NCI-H510A treated with DMSO at 0.1 percent for 48 hours (cell line): ENCODE results near the gene ANKS6.

Source experiments
- DNase-seq: peaks from one replicate; lab custom pipeline; 2025; lab: John Stamatoyannopoulos, UW

Gene ANKS6

DNA sequence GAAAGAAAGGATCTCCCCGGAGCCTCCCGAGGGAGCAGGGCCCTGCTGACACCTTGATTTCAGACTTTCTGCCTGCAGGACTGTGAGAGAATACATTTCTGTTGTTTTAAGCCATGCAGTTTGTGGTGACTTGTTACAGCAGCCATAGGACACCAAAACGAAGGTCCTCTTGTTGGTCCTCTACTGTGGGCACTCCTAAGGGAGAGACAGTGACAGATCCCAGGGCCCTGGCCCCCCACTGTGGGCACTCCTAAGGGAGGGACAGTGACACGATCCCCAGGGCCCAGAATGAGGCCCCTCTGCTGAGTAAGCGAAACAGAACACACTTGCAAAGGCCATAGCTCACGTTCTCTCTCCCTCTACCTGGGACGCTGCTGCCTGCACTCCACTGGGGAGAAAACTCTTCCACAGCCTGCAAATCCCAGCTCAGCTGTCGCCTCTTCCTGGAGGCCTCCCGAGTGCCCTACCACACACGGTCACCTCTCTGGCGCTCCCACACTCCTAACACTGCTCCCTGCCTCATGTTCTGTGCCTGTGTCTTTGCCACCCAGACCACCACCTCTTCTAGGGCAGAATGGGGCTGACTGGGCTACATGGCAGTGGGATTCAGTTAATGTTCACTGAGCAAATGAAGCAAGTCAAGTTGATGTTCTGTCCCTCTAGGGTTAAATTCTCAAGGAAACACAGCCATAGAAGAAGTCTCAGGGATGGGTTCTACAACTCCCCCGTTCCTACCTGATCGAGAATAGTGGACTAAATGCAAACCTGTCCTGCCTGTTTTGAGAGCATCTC, 23.8 kb downstream of the ANKS6 start:
- DNase-seq: no peak

DNA sequence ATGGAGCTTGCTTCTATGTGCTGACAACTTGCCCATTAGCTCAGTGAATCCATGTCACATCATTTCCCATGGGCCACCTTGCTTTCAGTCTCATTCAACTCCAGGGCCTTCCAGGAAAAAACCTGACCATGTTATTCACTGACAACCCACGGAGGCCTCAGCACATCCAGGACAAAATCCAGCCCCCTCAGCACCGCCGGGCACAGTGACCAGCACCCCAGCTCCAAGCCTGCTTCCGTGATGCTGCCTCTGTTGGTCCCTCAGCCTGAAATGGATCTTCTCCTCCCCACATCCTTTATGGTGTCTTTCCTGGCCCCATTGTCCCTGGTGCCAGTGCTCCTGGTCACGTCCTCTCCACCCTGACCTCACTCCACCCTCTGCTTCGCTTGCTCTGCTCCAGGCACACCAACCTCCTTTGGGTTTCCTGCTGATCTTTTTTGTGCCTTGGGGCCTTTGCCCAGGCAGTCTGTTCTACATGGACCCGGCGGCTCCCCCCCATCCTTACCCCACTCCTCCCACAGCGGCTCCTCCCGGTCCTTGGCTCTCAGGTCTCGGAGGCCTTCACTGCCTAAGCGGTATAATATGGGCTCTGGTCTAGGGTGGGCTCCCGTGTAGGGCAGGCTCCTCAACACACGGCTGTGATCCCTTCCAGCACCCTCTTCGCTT, 25.0 kb downstream of the ANKS6 start:
- no peak for DNase-seq

DNA sequence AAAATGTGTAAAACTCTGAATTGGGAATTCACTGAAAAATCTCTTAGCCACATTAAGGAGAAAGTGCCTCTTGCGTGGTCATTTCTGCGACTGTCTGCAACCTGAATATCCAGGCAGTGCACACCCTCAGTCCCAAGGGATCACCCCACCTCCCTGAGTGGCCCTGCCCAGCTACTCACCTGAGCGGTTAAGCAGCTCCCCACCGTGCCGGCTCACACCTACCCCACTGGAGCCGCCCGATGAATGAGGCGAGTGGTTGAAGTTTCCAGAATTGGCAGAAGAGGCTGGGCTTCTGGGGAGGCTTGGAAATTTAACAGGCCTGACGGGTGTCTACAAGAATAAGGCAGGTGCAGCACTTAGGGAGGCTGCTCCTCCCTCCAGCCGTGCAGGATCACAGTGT, 25.6 kb downstream of the ANKS6 start:
- DNase-seq: no peak

DNA sequence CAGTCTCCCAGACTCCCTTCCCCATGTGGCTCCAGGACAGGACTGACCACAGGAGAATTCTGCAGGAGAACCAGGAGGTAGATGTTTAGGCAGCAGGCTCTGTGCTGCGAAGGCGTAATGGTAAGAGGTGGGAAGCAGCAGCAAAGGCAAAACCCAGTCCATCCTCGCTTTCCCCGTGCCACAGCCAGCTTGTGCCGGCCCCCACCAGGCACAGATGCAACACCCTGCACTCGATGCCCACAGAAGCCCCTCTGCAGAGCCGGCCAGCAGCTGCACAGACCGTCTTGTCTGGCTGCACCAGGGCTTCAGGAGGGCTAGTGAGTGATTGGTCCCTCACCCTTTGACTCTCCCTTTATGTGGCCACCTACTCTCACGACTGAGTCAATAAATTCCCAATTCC, 28.0 kb downstream of the ANKS6 start:
- no peak for DNase-seq

DNA sequence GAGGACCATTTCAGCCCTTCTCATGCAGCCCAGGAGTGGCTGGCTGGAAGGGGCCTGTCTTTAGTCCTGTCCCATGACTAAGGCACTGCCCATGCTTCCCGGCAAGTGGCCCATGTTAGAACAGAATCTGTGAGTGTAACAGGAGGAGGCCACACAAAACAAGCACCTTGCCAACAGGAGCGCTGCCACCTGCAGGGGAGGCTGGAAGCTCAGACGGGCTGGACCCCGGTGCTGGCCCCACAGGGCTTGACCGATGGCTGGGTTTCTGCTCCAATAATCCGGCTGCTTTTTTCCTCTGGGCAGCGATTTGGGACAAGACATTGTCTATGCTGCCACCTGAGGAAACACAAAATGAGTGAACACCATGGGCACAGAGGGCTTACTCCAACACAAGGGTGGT, 28.4 kb downstream of the ANKS6 start:
- no peak for DNase-seq

DNA sequence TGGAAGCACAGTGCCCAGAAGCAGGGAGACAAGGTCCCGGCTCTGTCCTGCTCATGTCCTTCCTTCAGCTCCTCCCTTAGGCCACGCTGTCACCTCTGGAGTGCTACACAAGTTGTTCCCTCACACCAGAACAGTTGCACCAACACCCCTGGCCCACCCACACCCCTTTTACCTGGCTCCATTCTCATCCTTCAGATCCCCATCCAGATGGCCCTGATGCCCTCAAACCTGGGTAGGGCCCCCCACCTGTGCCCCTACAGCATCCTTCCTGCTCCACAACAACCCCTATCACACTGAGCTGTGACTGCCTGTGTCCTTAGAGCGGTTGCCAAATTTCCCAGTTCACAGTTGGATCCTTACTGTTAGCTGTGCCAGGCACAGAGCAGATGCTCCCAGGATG, 29.2 kb downstream of the ANKS6 start:
- no peak for DNase-seq

DNA sequence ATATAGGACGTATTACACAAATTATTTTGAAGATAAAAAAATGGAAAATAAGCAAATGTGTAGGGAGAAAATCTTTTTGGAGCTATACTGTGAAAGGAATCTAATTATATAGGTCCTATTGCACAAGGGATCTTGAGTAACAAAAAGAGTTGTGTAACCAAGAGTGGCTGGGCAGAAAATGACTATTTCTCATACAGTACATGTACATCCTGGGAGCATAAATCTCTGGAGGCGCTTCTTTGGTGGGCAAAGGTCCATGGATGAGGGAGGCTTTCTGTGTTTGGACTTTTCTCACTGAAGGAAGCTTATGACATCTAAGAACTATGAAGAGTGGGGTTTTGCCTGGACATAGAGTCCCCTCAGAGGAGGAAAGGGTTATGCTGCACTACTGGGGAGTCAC, 29.8 kb downstream of the ANKS6 start:
- no peak for DNase-seq

DNA sequence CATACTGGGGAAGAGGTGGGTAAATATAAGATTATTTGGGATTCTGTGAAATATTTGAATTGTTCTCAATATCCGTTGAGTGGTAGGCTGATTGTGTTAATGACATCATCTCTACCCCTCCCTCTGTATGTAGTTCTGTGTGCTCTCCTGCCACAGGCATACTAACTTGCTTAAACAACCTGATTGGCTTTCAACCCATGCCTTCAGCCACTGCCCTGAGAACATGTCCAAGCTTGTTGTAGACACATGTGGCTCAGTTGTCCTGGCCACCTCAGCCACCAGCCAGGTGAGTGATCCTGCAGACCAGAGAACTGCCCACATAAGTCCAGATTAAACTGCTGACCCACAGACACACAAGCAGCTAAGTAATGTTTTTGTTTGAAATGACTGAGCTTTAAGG, 31.1 kb downstream of the ANKS6 start:
- DNase-seq: no peak

DNA sequence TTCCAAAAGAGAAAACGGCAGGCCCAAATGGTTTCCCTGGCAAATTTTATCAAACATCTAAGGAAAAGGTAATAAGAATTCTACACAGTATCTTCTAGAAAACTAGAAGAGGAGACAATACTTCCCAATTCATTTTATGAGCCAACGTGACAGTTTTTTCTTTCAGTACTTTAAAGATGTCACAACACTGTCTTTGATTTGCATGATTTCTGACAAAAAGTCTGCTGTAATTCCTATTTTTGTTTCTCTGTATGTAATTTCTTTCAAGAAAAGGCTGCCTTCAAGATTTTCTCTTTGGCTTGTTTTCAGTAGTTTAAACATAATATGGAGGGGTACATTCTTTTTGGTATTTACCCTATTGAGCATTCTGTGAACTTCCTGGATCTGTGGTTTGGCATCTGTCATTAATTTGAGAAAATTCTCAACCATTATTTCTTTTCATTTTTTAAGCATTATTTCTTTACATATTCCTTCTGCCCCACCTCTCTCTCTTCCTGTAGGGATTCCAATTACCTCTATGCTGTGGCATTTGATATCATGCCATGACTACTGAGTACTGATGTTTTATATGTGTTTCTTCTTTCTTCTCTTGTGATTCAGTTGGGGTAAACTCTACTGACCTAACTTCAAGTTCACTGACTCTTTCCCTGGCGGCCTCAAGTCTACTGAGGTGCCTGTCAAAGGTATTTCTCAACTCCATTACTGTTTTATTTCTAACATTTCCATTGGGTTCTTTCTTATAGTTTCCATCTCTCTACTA, 32.2 kb downstream of the ANKS6 start:
- DNase-seq: no peak

DNA sequence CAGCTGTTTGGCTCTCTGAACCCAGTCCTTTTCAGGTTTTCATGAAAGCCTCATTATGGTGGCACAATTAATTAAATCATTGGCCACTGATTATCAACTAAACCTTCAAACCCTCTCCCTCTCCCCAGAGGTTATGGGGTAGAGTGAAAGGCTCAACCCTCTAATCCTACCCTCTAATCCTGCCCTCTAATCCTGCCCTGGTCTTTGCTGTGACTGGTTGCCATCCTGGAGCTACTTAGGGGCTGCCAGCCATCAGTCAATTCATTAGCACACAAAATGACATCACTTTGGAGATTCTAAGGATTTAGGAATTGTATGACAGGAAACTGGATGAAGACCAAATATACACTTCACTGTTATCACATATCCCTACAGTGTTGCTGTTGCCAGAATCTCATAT, 36.1 kb downstream of the ANKS6 start:
- DNase-seq: no peak

DNA sequence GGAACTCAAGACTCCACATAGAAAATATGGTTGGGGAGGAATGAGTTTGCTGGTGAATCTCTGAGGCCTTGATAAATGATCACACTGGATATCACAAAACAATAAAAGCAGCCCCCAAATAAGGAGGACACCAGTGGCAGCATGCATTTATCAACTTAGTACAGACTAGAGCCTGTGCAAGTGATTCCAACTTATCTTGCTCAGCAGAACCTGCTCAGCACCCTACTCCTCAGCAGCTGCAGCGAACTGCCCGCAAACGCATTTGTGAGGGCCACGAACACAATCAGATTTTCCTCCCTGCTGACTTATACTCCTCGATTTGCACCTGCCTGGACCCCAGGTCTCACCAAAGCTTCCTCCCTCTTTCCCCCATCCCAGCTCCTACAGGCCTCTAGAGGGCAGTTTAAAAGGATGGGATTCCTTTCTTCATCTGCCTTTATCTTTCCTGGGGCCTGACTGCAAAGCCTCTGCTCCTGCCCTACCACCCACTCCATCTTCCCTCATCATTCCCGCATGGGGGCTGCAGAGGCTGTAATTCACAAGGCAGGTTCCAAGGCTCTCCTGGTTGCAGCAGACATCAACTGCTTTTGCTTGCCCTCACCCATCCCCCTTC, 41.2 kb downstream of the ANKS6 start:
- DNase-seq: no peak

DNA sequence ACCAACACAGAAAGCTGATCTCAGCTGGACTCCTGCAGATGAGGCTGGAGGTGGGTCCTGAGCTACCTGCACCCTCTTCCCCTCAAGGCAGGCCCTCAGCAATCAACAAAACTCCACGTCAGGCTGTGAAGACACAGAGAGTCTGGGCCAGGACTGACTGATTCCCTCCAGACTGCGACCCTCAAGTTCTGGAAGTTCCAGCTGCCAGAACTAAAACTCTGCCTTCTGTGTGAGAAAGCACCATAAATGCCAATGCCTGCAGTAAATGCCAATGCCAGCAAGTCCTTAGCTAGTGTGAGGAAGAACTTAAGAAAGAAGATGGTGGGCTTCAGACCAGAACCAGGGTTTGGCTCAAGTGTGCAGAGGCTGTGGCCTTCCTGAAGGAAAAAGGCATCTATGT, 45.1 kb downstream of the ANKS6 start:
- DNase-seq: no peak

DNA sequence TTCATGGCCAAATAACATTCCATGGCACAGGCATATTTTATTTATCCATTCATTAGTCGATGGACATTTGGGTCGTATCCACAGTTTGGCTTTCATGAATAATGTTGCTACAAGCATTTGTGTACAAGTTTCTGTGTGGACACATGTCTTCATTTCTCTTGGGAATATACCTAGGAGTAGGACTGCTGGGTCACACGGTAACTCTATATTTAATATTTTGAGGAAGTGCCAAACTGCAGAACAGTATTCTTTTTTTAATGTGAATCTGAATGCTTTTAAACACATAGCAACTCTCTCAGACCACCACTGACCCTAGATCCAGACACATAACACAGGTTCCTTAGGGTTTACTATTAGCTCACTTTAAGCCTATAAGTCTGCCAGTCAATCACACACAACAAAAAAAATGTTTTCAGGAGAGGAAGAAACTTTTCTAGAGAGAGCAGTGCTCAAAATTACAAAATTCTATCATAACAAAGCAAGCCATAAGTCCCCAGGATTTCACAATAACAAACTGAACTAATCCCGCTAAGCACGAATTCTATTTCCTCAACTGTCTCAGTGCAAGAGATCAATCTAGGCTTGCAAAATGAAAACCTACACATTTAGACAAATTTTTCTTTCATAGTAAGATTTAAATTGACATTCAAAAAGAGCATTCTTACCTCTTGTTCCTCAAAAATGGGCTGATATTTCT, 45.8 kb downstream of the ANKS6 start:
- DNase-seq: no peak

DNA sequence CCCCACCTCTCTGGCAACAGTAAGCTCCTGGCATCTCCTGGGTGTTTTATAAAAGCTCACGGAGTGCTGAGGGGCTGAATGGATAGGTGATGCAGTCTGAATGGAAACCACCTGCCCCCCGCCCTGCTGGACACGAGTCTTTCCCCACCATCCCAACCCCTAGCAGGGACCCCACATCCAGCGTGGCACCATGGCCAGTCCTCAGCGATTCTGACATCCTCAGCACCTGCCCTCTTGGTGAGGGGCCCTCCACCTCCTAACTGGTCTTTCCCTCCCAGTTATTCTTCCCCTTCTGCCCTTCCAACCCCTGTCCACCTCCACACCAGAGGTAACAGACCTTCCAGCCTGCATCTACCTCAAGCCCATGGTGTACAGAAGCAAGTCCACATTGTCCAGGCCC, 48.9 kb downstream of the ANKS6 start:
- no peak for DNase-seq

DNA sequence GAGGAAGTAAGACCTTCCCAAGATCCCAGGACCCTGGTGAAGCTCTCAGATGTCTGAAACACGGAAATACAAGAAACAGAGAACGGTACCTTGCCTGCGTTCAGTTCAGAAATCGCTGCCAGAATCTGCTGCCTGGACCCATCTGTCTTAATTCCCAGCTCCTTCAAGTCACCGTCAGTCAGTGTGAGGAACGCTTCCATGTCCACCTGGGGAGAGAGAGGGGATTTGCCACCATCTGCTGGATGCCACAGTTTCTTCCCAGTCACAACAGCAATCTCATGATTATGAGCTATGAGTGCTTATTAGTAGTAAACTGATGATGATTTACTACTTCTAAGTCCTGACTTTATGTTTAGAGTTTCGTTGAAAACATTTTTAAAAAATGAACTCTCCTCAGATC, 50.9 kb downstream of the ANKS6 start:
- no peak for DNase-seq

DNA sequence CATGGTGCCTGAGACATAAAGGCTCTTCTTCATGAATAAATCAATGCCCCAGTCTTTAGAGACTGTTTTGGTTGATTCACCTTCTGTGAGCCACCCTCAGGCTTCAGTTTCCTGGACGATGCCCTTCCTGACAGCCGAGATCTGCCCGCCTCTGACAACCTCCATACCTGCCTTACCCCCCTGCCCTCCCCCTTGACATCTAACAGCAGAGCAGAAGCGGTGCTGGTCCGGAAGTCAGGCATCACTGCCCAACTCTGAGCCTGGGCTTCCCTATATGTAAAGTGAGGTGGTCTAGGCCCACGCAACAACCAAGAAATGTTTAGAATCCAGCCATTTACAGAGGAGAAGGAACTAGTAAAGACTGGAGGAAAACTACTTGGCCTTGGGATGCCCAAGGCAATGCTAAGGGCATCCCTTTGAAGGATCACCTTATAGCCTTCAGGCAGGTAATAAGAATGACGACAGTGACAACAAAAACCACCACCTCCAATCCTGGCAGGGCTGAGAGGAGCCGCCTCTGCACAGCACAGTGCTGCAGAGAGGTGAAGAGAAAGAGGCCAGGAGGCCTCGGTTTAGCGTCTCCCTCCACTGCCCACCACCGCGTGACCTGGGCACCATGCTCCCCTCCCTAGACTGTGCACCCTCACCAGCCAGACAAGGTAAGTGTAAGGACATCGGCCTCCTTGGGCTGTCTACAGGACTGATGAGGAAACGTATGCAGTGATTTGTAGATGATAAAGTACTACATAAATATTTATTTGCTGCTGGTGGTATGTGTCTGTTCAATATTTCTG, 52.3 kb downstream of the ANKS6 start:
- no peak for DNase-seq

DNA sequence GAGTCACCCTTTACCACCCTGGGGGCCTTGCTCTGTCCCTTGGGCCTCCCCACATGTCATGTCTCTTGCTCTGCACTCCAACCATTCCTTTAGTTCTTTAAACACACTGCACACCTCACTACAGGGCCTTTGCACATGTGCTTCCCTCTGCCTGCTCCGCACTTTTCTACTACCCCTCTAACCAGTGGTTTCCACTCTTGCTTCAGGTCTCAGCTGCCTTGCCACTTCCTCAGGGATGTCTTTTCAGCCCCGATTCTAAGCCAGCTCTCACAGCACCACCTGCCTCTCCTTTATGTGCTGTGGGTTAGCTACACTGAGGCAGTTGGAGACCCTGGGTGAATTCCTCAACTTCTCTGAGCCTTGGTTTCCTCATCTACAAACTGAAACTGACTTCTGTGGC, 53.0 kb downstream of the ANKS6 start:
- DNase-seq: no peak

DNA sequence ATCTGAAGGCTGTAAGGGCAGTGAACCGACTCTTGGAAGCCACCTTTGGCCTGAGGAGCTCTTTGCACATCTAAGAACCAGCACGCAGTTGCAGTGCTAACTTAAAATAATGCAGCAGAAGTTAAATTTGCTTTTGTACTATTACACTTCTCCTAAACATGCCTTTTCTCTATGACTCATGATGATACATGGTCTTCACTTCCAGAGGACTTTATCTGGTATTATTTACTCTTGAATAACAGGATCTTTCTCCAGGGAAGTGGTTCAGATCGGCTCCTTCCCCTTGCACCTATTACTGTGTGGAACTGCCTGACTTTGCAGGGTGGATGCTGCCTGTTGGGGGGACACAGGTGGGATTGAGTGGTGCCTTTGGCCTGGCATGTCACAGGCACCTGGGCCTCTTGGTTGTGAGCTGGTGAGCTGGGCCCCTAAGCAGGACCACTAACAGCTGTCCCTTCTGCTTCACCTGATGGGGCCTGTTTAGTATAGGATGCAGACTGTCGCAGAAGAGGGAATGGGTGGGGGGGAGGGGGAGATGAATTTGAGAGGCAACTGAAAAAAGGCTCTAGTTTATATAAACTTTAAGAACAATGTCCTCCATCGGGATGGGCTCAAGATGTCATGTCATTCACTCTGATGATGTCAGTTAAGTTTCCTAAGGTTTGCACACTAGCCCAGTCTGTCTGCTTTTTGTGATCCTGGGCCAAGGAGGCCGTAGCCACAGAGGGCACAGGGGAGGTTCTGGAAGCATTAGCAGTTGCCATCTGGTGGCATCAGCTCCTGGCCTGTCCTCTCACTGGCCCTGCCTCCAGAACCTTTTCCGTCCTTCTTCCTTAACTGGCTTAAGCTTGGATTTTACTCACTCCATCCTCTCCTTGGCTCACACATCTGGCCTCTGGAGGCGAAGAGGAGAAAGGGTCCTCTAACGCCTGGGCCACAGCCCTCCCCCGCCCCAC, 53.8 kb downstream of the ANKS6 start:
- no peak for DNase-seq

DNA sequence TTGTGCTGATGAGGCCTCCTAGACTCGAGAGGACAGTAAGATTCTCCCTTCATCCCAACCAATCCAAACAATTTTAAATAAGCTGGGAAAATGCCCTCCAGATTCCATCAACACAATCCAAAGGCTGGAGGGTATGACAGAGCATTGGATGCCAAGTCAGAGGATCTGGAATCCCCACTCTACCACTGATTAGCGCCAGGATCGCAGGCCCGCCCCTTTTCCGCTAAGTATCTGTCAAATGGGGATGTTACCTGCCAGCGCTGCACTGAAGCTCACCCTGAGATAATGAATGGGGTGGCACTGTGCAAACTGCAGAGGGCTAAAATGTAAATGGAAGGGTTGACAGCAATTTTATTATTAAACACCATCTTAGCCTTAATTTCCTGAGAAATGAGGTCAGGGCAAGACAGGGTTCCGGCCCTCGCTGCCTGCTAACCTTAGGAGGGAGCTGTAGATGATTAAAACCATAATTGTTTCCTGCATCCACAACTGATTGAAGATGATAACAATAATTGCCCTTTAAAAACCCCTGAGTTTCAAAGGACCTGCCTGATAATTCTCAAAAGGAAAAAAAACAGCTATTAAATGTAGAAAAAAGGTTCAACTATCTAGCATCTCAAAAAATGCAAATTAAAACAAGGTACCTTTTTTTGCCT, 56.0 kb downstream of the ANKS6 start:
- DNase-seq: no peak

DNA sequence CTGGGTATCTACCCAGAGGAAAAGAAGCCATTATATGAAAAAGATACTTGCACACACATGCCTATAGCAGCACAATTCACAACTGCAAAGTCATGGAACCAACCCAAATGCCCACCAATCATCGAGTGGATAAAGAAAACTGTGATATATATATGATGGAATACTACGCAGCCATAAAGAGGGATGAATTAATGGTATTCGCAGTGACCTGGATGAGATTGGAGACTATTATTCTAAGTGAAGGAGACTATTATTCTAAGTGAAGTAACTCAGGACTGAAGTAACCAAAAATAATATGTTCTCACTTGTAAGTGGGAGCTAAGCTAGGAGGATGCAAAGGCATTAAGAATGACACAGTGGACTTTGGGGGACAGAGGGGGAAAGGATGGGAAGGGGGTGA, 57.6 kb downstream of the ANKS6 start:
- no peak for DNase-seq
